Lower lobe of right lung (tissue), 2 donors: Measurements from ENCODE around the gene TDP1. TPM values are rescaled to one million over a fixed set of nuclear protein-coding genes. Genes with fewer than 3 reads are reported as not detected.

Experiments used
- ATAC-seq, 2 donors: fragments of 200-7000 bp; cut with Tn5 transposase; one replicate each; pipeline ENCODE4 v1.9.1; 2020 to 2022; ENCODE audit warnings: mild to moderate bottlenecking in 2 of 2, moderate library complexity in 2 of 2
- DNase-seq: peaks from one replicate; pipeline ENCODE4 v3.0.0-alpha.2; 2020
- H3K27ac ChIP-seq: fragments of 200-600 bp; one replicate; pipeline ENCODE4 v1.8.0; 2022
- H3K27me3 ChIP-seq: fragments of 200-600 bp; one replicate; pipeline ENCODE4 v1.8.0; 2022; ENCODE audit warnings: low read depth
- H3K36me3 ChIP-seq: fragments of 200-600 bp; one replicate; pipeline ENCODE4 v1.8.0; 2022; ENCODE audit warnings: mild to moderate bottlenecking
- H3K4me1 ChIP-seq: fragments of 200-600 bp; one replicate; pipeline ENCODE4 v1.8.0; 2022
- H3K4me3 ChIP-seq: fragments of 200-600 bp; one replicate; pipeline ENCODE4 v1.8.0; 2022; ENCODE audit warnings: mild to moderate bottlenecking
- H3K9me3 ChIP-seq: fragments of 200-600 bp; one replicate; pipeline ENCODE4 v1.8.0; 2022
- CTCF ChIP-seq: fragments of 200-600 bp; IDR thresholded peaks from one replicate; pipeline ENCODE4 v1.8.0; 2022; ENCODE audit warnings: antibody characterized with exemption, mild to moderate bottlenecking
- intact Hi-C: fragments of 100-400 bp; cut with DNase I; formaldehyde crosslinking; loops from one replicate; pipeline ENCODE4 v1.11.0; 2022
- total RNA-seq: library from RNA; stranded (reverse); fragmentation: NEBNext Ultra II Directional; extraction: Animal tissue kit (Norgen Biotek cat#: 25700); gene quantifications from one replicate; pipeline ENCODE4 v1.2.1, GENCODE V29; 2021
- donor health status: DM: no; HTN: yes; CAD: no; lungs with severe emphysema.

TDP1 gene
- total RNA-seq, 1 donor from 2014 or later = 9.6 TPM

- no peaks in the 10 kb centered on the region for H3K9me3 ChIP-seq
- no peaks in the 10 kb centered on the region for H3K27me3 ChIP-seq
- H3K36me3 ChIP-seq = peaks cover 39% of the 10 kb centered on the region
- H3K27ac ChIP-seq = no peak overlapping the region
- H3K4me3 ChIP-seq = no peak overlapping the region
- TF ChIP-seq CTCF = no peak
- ATAC-seq (peak; percentile 94), DNase-seq (no peak)
- no peaks in the 10 kb centered on the region for H3K4me1 ChIP-seq
- intact Hi-C loops = no loop called here
Observed at GRCh38 chr14:89963288-89963978, 7.7 kb downstream of the TDP1 start.

- H3K4me1 ChIP-seq = no peaks in the 10 kb centered on the region
- DNase-seq = no peak
- ATAC-seq = no peak
- H3K9me3 ChIP-seq = no peaks in the 10 kb centered on the region
- peaks cover 39% of the 10 kb centered on the region for H3K36me3 ChIP-seq
- H3K27me3 ChIP-seq = no peaks in the 10 kb centered on the region
- no peak for TF ChIP-seq CTCF
- intact Hi-C loops = no loop called here
- no peak overlapping the region for H3K27ac ChIP-seq
- no peak overlapping the region for H3K4me3 ChIP-seq
Observed at GRCh38 chr14:89965839-89966238, 10.1 kb downstream of the TDP1 start.

- H3K4me1 ChIP-seq = no peaks in the 10 kb centered on the region
- no peak overlapping the region for H3K27ac ChIP-seq
- intact Hi-C loops = no loop called here
- H3K36me3 ChIP-seq = peaks cover 43% of the 10 kb centered on the region
- H3K27me3 ChIP-seq = no peaks in the 10 kb centered on the region
- DNase-seq (peak; percentile 62), ATAC-seq (peak; percentile 85)
- no peak overlapping the region for H3K4me3 ChIP-seq
- peak; percentile 82 for TF ChIP-seq CTCF
- H3K9me3 ChIP-seq = no peaks in the 10 kb centered on the region
Observed at GRCh38 chr14:89973234-89973823, 17.6 kb downstream of the TDP1 start.

GRCh38 chr14:89977668-89978067 is 21.9 kb downstream of the TDP1 start:
- Histone ChIP-seq H3K4me1 (no peaks in the 10 kb centered on the region), H3K4me3 (no peak overlapping the region), H3K36me3 (peaks cover 58% of the 10 kb centered on the region), H3K27me3 (no peaks in the 10 kb centered on the region), H3K27ac (no peak overlapping the region), H3K9me3 (no peaks in the 10 kb centered on the region)
- intact Hi-C loops = no loop called here
- DNase-seq (no peak), ATAC-seq (no peak)
- TF ChIP-seq CTCF = no peak

- intact Hi-C loops = no loop called here
- no peak for ATAC-seq
- Histone ChIP-seq H3K4me1 (no peaks in the 10 kb centered on the region), H3K9me3 (no peaks in the 10 kb centered on the region), H3K4me3 (no peak overlapping the region), H3K36me3 (peaks cover 65% of the 10 kb centered on the region), H3K27me3 (no peaks in the 10 kb centered on the region), H3K27ac (no peak overlapping the region)
- DNase-seq = no peak
- TF ChIP-seq CTCF = no peak
Observed at GRCh38 chr14:89978656-89979055, 22.9 kb downstream of the TDP1 start.
